CD1c-positive myeloid dendritic cell (primary cell): ENCODE data around the gene SLC27A3.
"Not testable (repeated sequence)": the region's sequence is repeated elsewhere in the genome, so short reads cannot be mapped to it uniquely, and the experiment has no call there.

ENCODE experiments used
- DNase-seq: peaks from one replicate; pipeline ENCODE4 v3.0.0-alpha.2; 2016; ENCODE audit errors: extremely low spot score

The SLC27A3 gene

GRCh38 chr1:153779781-153780541 lies 4.8 kb downstream of the SLC27A3 start:
- no peak for DNase-seq

- no peak for DNase-seq
Observed at GRCh38 chr1:153780551-153780950, 5.3 kb downstream of the SLC27A3 start.

DNA sequence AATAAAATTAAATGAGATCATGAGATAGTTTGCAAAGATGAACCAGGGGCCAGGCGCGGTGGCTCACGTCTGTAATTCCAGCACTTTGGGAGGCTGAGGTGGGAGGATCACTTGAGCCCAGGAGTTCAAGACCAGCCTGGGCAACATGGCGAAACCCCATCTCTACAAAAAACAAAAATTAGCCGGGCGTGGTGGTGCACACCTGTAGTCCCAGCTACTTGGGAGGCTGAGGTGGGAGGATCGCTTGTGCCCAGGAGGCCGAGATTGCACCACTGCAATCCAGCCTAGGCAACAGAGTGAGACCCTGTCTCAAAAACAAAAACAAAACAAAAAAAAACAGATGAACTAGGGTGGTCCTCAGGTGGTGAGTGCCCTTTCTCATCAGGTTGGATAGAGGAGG lies 7.4 kb downstream of the SLC27A3 start:
- not testable (repeated sequence) for DNase-seq

DNA sequence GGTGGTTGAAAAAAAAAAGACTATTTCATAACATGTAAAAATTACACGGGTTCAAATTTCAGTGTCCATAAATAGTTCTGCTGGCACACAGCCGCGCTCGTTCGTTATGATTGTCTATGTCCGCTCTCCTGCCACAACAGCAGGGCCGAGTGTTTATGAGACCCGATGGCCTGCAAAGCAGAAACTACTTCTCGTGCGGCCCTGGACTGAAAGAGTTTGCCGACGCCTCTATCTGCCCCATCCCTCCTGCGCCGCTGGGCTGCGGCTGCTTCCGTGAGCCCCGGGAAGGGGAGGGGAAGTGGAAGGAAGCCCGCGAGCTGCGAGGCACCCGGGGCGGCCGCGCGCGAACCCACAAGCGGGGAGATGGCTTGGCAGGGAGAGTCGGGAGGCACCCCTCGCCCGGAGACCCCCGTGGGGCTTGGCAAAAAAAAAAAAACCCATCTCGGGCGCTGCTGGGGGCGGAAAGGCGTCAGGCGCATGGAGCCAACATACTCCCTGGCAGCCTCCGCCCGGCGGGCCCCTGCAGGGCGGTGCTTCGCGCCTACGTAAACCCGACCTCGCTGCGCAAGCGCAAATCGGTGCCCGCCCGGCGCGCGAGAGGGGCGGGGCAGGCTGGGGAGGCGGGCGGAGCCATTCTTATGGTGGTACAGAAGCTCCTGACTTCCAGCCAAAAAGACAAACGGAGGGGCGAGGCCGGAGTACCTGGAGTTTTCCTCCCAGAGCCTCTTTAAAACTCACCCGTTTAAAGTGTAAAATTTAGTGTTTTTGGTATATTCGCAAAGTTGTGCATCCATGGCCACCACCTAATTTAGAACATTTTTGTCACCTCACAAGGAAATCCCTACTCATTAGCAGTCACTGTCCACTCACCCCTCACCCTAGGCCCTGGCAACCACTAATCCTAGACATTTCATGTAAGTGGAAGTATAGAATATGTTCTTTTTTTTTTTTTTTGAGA lies 8.3 kb downstream of the SLC27A3 start:
- DNase-seq = peak; percentile 94

- no peak for DNase-seq
Observed at GRCh38 chr1:153786038-153786790, 11.0 kb downstream of the SLC27A3 start.

DNA sequence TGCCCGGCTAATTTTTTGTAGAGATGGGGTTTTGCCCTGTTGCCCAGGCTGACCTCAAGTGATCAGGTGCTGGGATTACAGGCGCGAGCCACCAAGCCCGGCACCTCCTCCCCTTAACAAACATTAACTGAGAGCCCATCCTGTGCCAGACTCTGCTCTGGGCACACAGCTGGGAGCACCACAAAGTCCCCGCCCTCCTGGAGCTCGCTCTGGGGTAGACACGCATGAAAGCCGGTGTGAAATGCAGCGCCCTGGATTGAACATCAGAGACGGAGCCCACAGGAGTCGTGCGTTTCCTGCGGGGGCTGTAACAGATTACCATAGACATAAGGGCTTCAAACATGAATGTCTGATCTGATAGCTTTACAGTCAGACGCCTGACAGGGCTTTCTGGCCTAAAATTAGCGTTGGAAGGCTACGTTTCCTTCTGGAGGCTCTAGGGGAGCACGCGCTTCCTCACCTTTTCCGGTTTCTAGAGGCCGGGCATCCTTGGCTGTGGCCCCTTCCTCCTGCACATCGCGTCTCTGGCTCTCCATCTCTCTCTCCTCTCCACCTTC lies 14.3 kb downstream of the SLC27A3 start:
- no peak for DNase-seq

- peak; percentile 81 for DNase-seq
Observed at GRCh38 chr1:153790313-153790965, 15.2 kb downstream of the SLC27A3 start.

DNA sequence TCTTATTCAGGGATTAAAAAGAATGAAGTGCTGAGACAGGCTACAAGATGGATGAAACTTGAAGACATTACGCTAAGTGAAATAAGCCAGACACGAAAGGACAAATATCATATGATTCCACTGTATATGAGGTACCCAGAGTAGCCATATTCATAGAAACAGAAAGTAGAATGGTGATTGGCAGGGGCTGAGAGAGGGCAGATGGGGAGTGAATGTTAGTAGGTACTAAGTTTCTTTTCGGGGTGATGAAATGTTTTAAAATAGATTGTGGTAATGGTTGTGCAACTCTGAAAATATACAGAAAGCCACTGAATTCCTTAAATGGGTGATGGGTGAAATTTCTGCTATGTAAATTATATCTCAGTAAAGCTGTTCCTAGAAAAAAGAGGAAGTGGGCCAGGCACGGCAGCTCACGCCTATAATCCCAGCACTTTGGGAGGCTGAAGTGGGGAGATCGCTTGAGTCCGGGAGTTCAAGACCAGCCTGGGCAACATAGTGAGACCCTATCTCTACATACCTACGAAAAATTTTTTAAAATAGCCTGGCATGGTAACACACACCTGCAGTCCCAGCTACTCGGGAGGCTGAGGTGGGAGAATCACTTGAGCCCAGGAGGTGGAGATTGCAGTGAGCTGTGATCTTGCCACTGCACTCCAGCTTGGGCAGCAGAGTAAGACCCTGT lies 15.9 kb downstream of the SLC27A3 start:
- DNase-seq = peak; percentile 95

GRCh38 chr1:153791648-153792253 lies 16.5 kb downstream of the SLC27A3 start:
- peak; percentile 90 for DNase-seq

DNA sequence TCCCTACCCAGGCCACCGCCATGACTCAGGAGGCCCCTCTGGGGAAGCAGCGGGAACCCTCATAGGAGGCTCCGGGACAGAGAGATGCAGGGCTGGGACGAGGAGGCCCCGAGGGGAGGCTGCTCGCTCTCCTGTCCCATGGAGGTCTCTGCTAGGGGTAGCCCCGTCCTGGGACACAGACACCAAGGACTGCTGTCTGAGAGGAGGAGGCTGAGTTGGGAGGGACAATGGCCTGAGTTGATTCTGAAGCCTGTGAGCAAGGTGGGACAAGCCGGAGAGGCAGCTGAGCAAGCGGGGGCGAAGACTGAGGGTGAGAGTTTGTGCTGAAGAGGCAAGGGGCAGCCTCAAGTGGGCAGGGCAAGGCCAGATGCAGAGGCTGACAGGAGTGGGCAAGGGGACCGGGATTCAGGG lies 17.4 kb downstream of the SLC27A3 start:
- no peak for DNase-seq

- no peak for DNase-seq
Observed at GRCh38 chr1:153793261-153793972, 18.2 kb downstream of the SLC27A3 start.

- DNase-seq = no peak
Observed at GRCh38 chr1:153793973-153794615, 18.9 kb downstream of the SLC27A3 start.

- DNase-seq = no peak
Observed at GRCh38 chr1:153794624-153795329, 19.6 kb downstream of the SLC27A3 start.

DNA sequence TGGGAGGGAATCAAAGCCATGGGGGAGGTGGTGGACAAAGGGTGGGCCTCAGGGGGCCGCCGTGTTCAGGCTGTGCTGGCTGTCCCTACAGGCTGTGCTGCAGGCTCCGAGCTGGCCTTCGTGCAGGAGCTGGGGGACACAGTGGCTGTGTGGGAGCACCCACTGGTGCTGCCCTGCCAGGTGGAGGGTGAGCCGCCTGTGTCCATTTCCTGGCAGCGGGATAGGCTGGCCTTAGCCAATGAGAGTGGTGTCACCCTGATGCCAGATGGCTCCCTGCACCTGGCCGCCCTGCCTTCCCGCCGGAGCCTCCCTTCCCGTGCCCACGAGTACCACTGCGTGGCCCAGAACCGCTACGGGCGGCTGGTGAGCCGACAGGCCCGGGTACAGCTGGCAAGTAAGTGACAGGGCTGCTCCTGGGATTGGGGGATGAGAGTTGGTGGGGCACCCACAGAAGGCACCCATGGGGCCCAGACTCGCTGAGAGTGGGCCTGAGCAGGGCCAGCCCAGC lies 20.2 kb downstream of the SLC27A3 start:
- DNase-seq = no peak

GRCh38 chr1:153795934-153796785 lies 21.0 kb downstream of the SLC27A3 start:
- DNase-seq = no peak

GRCh38 chr1:153796786-153797659 lies 21.8 kb downstream of the SLC27A3 start:
- peak; percentile 79 for DNase-seq
